ENCODE measurements around the gene HNF1A. TPM values are rescaled to one million over a fixed set of nuclear protein-coding genes. Genes with fewer than 3 reads are reported as not detected.

The HNF1A gene
- polyA plus RNA-seq, 3 donors = 0.03 TPM; not detected in 2

- Histone ChIP-seq H3K4me1 (ENCODE audit: control insufficient read depth in 1 of 2, insufficient read depth in 2 of 2, low read length in 2 of 2) (no peaks in the 10 kb centered on the region), H3K9ac (ENCODE audit: insufficient read depth, low read length, poor library complexity, severe bottlenecking) (no peak overlapping the region), H4K20me1 (ENCODE audit: insufficient read depth, low read length) (no peaks in the 10 kb centered on the region), H3K27me3 (ENCODE audit: control insufficient read depth in 2 of 2, insufficient read depth in 2 of 2, low read length in 2 of 2) (no peaks in the 10 kb centered on the region), H3K4me2 (replicated peaks; ENCODE audit: extremely low read depth, low read length, poor library complexity, severe bottlenecking) (no peak overlapping the region), H3K4me3 (replicated peaks in 1 of 3; ENCODE audit: low read depth in 2 of 3, low read length in 3 of 3) (no peak overlapping the region), H3K36me3 (replicated peaks in 1 of 2; ENCODE audit: control insufficient read depth in 1 of 2, insufficient read depth in 2 of 2, low read length in 2 of 2) (peaks cover 29 to 52% of the 10 kb centered on the region in 2 donors), H3K9me3 (replicated peaks in 1 of 2; ENCODE audit: control insufficient read depth in 1 of 2, insufficient read depth in 1 of 2, low read length in 2 of 2) (no peaks in the 10 kb centered on the region), H2AFZ (ENCODE audit: insufficient read depth, low read depth, low read length, poor library complexity, severe bottlenecking) (no peak overlapping the region), H3K79me2 (ENCODE audit: insufficient read depth, low read length) (no peaks in the 10 kb centered on the region), H3K27ac (ENCODE audit: low read depth in 1 of 2, low read length in 2 of 2) (no peak overlapping the region)
- no peak for DNase-seq
- intact Hi-C loops (cut with micrococcal nuclease) = loop anchor here in 1 of 2 donors (10.0 kb wide), 1 partner anchor 233 kb away; no protein-coding TSS in a partner anchor
- Mint-ChIP-seq H3K4me1 (peaks cover 1% of the 10 kb centered on the region), H3K36me3 (peaks cover 29 to 52% of the 10 kb centered on the region in 2 donors), H3K27ac (no peak overlapping the region), H3K9me3 (peaks cover 0 to 1% (median 0%) of the 10 kb centered on the region in 7 donors), H3K27me3 (ENCODE audit: low read depth in 3 of 3) (peaks cover 2 to 5% (median 3%) of the 10 kb centered on the region in 3 donors), H3K4me3 (no peak overlapping the region)
- 96% methylated on average over 16 of the region's 16 CpGs for WGBS (ENCODE audit: insufficient coverage)
- TF ChIP-seq CTCF (IDR thresholded peaks at IDR 0.05) = no peak
Measured at GRCh38 chr12:121001841-121002483, 23.6 kb downstream of the HNF1A start.

- no peak overlapping the region for H3K4me3 ChIP-seq (replicated peaks in 1 of 3; ENCODE audit: low read depth in 2 of 3, low read length in 3 of 3)
- 90% methylated on average over 2 of the region's 4 CpGs for WGBS (ENCODE audit: insufficient coverage)
- Mint-ChIP-seq H3K27me3 (ENCODE audit: low read depth in 3 of 3) (peaks cover 2 to 4% (median 3%) of the 10 kb centered on the region in 3 donors), H3K27ac (peak overlapping the region in 1 of 7 donors; percentile 3), H3K4me1 (peaks cover 1% of the 10 kb centered on the region), H3K4me3 (no peak overlapping the region), H3K36me3 (peaks cover 42 to 69% of the 10 kb centered on the region in 2 donors), H3K9me3 (peaks cover 0 to 1% (median 0%) of the 10 kb centered on the region in 7 donors)
- intact Hi-C loops (cut with micrococcal nuclease) = loop anchor here in 1 of 2 donors (10.0 kb wide), 1 partner anchor 231 kb away; no protein-coding TSS in a partner anchor
- H3K4me2 ChIP-seq (replicated peaks; ENCODE audit: extremely low read depth, low read length, poor library complexity, severe bottlenecking) = no peak overlapping the region
- no peaks in the 10 kb centered on the region for H3K27me3 ChIP-seq (ENCODE audit: control insufficient read depth in 2 of 2, insufficient read depth in 2 of 2, low read length in 2 of 2)
- H3K9me3 ChIP-seq (replicated peaks in 1 of 2; ENCODE audit: control insufficient read depth in 1 of 2, insufficient read depth in 1 of 2, low read length in 2 of 2) = no peaks in the 10 kb centered on the region
- H3K9ac ChIP-seq (ENCODE audit: insufficient read depth, low read length, poor library complexity, severe bottlenecking) = no peak overlapping the region
- DNase-seq = no peak
- no peak overlapping the region for H3K27ac ChIP-seq (ENCODE audit: low read depth in 1 of 2, low read length in 2 of 2)
- H3K4me1 ChIP-seq (ENCODE audit: control insufficient read depth in 1 of 2, insufficient read depth in 2 of 2, low read length in 2 of 2) = no peaks in the 10 kb centered on the region
- H4K20me1 ChIP-seq (ENCODE audit: insufficient read depth, low read length) = no peaks in the 10 kb centered on the region
- H3K36me3 ChIP-seq (replicated peaks in 1 of 2; ENCODE audit: control insufficient read depth in 1 of 2, insufficient read depth in 2 of 2, low read length in 2 of 2) = peaks cover 39 to 69% of the 10 kb centered on the region in 2 donors
- H2AFZ ChIP-seq (ENCODE audit: insufficient read depth, low read depth, low read length, poor library complexity, severe bottlenecking) = no peak overlapping the region
- no peak for TF ChIP-seq CTCF (IDR thresholded peaks at IDR 0.05)
- H3K79me2 ChIP-seq (ENCODE audit: insufficient read depth, low read length) = no peaks in the 10 kb centered on the region
Measured at GRCh38 chr12:121003650-121004049, 25.3 kb downstream of the HNF1A start.

All from CD14-positive monocyte (primary cell).